ENCODE results near the gene KLF11. TPM values are rescaled to one million over a fixed set of nuclear protein-coding genes. Genes with fewer than 3 reads are reported as not detected.
"Not testable (repeated sequence)": the region's sequence is repeated elsewhere in the genome, so short reads cannot be mapped to it uniquely, and the experiment has no call there.

Gene KLF11
- total RNA-seq, 1 experiment from 2014 or later = 11.0 TPM

GRCh38 chr2:10017313-10017941 lies 25.9 kb upstream of the KLF11 start:
- DNase-seq (ENCODE audit: low read depth, low spot score) = no peak
- in situ Hi-C loops (cut with HindIII; ENCODE audit: low pct_unique_long_range_greater_than_20kb, low sequenced_read_pairs) = no loop called here

- DNase-seq (ENCODE audit: low read depth, low spot score) = no peak
- in situ Hi-C loops (cut with HindIII; ENCODE audit: low pct_unique_long_range_greater_than_20kb, low sequenced_read_pairs) = no loop called here
Measured at GRCh38 chr2:10019174-10019573, 24.2 kb upstream of the KLF11 start.

DNA sequence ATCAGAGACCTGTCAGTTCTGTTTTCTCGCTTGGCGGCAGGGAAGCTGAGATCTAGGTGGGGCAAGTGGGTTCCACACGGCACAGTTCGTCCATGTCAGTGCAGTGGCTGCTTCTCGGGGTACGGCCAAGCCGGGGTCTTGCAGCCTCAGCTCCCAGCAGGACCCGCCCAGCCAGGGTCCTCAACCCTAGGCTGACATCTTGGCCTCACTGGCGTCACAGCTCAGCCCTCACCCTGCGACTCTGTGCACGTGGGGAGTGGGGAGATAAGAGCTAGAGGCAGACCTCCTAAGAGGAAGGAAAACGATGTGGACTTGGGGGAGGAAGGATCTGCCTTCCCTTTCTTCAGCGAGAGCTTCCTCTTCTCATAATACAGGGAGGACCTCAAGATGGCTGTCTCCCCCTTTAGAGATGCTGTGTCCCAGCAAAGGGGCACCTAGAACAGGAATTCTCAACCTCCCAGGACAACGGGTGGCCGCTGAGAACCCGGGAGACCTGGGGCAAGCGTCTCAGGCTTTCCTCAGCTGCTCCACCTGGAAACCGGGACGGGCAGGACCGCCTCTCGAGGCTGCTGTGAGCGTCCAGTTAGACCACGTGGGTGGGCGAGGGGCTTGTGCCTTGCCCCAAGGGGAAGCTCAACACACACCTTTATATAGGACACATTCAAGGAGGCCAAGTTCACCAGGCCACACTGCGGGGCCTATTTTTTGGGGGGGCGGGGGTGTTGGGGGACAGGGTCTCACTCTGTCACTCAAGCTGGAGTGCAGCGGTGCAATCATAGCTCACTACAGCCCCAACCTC lies 23.5 kb upstream of the KLF11 start:
- in situ Hi-C loops (cut with HindIII; ENCODE audit: low pct_unique_long_range_greater_than_20kb, low sequenced_read_pairs) = no loop called here
- no peak for DNase-seq (ENCODE audit: low read depth, low spot score)

DNA sequence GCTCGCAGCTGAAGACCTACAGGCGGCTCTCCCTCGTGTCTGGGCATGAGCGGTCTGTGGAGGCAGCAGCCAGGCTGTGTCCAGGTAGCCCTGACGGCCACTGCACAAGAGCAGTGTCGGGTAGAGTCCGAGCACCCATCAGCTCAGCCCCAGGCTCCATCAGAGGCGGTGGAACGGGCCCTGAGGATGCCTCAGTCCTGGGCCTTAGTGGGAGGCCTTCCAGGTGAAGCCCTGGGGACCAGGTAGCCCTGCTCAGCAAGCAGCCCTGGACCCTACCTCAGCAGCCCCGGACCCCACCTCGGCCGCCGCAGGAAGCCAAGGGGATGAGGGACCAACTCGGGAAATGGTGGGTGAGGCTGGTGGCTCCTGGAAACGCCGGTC lies 21.3 kb upstream of the KLF11 start:
- DNase-seq (ENCODE audit: low read depth, low spot score) = no peak

DNA sequence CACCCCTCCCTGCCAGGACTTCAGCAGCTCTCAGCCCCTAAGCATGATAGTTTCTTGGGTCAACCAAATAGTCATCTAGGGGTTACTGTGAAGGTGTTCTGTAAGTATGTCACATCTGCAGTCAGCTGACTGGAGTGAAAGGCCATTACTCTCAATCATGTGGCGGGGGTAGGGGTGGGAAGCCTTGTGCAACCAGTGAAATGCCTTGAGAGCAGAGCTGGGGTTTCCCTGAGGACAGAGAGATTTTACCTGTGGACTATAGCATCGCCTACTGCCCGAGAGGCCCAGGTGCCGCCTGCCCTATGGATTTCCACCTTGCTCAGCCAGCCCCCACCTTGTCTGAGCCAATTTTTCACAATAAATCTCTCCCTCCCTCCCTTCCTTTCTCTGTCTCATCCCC lies 20.9 kb upstream of the KLF11 start:
- DNase-seq (ENCODE audit: low read depth, low spot score) = no peak
- in situ Hi-C loops (cut with HindIII; ENCODE audit: low pct_unique_long_range_greater_than_20kb, low sequenced_read_pairs) = no loop called here

More for the DNA sequence above, 21.3 kb upstream of the KLF11 start:
- in situ Hi-C loops (cut with HindIII; ENCODE audit: low pct_unique_long_range_greater_than_20kb, low sequenced_read_pairs) = no loop called here

DNA sequence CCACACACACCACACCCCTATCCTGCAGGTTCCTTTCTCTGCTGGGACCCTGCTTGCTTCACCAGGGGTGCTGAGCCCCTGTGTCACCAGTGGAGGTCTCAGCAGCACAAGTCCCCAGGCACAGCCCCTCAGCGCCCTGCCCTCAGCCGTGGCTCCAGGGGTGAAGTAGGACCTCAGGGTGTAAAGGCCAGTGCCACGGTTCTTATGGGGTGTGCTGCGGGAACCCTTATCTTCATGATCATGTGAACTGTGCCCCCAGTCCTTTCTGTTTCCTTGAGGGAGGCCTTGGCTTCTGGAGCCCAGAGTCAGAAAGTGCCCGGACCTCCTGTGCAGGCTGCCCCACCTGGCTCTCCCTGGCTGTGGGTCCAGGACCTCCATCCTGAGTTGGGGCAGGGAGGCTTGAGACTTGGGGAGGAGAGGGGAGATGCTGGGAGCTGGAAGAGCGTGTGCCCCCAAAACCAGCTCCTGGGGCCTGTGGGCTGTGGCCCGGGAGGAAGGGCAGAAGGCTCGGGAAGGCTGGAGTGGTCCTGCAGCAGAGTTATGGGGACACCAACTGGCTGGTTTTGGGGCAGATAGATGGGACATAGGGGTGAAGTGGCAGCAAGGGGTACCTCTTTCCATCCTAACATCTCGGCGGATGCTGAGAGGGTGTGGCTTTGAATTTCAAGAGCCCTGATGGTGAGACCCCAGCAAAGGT lies 20.2 kb upstream of the KLF11 start:
- in situ Hi-C loops (cut with HindIII; ENCODE audit: low pct_unique_long_range_greater_than_20kb, low sequenced_read_pairs) = no loop called here
- DNase-seq (ENCODE audit: low read depth, low spot score) = no peak

DNA sequence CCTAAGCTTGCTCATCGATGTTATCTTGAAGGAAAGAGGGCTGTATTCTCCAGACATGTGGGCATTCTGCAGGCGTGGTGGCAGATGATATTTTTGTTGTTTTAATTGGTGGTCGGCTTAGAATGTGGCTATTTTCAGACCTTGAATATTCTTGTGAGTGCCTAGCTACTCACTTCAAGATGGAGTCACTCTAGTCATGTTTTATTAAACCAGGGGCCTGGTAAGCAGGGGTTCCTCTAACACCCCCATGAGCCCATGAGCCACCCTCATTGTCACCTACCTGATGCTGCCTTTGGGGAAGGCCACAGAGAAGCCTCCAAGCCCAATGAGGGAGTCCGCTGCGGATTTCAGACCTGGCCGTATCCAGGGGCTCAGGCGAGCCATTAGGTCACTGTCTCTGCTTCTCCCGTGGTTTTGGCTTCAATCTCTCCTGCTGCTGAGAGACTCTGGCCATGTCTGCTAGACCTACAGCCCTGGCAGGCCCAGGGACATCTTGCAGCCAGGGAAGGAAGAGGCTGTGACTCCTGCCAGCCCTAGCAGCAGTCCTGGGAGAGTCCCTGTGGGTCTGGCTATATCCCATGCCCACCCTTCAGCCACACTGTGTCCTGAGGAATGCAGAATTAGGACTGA lies 16.3 kb upstream of the KLF11 start:
- in situ Hi-C loops (cut with HindIII; ENCODE audit: low pct_unique_long_range_greater_than_20kb, low sequenced_read_pairs) = loop anchor here (25.0 kb wide), 1 partner anchor 215 kb away; no protein-coding TSS in a partner anchor
- no peak for DNase-seq (ENCODE audit: low read depth, low spot score)

DNA sequence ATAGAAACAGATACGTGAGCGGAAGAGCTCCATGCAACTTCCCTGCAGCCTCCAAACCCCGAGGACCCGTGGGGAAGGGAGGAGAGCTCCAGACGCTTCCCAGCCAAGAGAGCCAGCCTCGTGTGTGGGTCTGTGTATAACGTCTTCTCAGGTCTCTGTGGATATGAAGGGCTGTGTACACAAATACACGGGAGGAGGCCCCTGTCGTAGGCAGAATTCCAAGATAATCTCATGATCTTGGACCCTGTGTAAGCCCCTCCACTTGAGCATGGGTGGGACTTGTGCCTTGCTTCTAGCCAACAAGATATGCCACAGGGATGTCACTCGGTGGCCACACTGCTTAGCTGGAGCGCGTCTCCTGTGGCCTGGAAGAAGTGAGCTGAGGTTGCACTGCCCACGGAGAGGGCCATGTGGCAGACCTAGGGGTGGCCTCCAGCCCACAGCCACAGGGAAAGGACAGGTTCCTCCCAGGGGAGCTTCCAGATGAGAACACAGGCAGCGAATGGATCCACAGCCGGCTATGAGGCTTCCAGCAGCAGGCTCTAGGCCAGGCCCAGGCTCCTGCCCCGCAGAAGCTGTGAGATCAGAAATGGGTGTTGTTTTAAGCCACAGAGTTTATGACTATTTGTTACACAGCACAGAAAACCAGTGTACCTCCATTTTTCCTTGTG lies 15.6 kb upstream of the KLF11 start:
- in situ Hi-C loops (cut with HindIII; ENCODE audit: low pct_unique_long_range_greater_than_20kb, low sequenced_read_pairs) = loop anchor here (25.0 kb wide), 1 partner anchor 215 kb away; no protein-coding TSS in a partner anchor

DNA sequence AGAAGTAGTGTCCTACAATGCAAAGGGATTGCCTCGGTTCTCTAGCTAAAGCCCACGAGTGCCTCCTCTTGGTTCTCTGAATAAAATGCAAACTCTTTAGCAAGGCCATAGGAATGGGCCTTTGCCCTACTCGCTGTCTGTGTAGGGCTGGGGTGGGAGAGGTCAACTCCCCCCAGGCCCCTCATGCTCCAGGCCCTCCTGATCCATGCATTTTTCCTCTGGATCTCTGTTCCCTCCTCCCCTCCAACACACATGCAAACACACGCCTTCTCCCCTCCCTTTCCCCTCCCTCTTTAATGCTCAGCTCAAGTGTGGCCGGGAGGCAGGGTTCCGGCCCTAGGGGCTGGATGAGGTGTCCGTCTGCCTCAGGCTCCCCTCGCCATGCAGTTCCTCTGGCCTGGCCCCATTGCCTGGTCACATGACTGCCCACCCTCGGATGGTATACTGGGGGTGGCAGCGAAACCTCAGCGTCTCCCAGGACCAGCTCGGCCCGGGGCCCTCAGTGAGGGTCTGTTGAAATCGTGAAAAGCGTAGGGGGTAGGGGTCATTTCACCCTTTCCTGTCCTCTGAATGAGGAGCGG lies 14.9 kb upstream of the KLF11 start:
- DNase-seq (ENCODE audit: low read depth, low spot score) = peak; percentile 72

More for the DNA sequence above, 15.6 kb upstream of the KLF11 start:
- no peak for DNase-seq (ENCODE audit: low read depth, low spot score)

DNA sequence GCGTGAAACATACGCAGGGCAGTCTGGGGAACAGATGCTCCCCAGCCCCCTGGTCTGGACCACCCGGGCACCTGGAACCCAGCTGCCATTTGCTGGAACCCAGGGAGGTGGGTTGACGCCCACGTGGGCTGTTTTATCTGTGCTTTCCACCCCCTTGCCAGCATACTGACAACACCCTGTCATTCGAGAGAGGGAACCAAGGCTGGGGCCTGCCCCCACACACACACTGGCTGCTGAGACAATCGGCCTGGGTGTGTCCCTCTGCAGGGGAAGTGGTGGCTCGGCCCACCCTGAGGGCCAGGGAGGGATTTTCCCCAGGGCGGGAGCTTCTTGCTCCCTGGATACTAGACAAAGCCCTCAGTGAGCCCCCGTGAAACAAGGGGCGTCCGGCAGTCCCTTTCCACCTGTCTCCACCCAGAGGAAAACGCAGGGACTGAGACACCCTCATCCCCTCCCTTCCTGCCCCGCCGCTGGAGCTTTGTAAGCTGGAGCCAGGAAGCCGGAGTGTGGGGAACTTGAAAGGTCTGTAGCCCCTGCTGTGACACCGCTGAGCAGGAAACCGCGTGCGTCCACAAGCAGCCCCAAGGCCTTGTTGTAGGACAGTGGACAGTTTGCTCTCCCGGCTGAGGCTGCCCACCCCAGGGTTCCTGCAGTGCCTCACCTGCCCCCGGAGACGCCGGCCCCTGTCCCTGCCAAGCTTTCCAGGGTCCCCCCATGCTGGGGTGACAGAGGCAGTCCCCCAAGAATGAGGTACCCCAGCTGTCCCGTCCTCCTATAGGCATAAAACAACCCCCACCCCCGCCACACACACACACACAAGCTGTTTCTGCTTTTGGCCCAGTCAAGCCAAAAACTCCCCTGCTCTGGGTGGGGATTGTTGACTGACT lies 14.1 kb upstream of the KLF11 start:
- no peak for DNase-seq (ENCODE audit: low read depth, low spot score)
- in situ Hi-C loops (cut with HindIII; ENCODE audit: low pct_unique_long_range_greater_than_20kb, low sequenced_read_pairs) = loop anchor here (25.0 kb wide), 1 partner anchor 217 kb away; no protein-coding TSS in a partner anchor

More for the DNA sequence above, 14.9 kb upstream of the KLF11 start:
- in situ Hi-C loops (cut with HindIII; ENCODE audit: low pct_unique_long_range_greater_than_20kb, low sequenced_read_pairs) = loop anchor here (25.0 kb wide), 1 partner anchor 216 kb away; no protein-coding TSS in a partner anchor

DNA sequence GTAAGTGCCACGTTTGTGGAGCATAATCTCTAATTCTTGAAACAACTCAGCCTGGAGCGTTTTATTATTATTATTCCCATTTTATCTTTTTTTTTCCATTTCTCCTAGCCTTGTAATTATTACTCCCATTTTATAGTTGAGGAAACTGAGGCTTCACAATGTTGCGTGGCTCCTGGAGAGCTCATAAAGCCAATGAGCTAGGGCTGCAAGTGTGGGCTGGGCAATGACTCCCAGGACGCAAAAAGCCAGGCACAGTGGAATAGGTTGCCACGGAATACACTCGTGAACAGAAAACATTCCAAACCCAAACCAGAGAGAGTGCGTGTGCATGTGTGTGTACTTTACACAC lies 13.5 kb upstream of the KLF11 start:
- in situ Hi-C loops (cut with HindIII; ENCODE audit: low pct_unique_long_range_greater_than_20kb, low sequenced_read_pairs) = loop anchor here (25.0 kb wide), 1 partner anchor 218 kb away; no protein-coding TSS in a partner anchor
- DNase-seq (ENCODE audit: low read depth, low spot score) = no peak

DNA sequence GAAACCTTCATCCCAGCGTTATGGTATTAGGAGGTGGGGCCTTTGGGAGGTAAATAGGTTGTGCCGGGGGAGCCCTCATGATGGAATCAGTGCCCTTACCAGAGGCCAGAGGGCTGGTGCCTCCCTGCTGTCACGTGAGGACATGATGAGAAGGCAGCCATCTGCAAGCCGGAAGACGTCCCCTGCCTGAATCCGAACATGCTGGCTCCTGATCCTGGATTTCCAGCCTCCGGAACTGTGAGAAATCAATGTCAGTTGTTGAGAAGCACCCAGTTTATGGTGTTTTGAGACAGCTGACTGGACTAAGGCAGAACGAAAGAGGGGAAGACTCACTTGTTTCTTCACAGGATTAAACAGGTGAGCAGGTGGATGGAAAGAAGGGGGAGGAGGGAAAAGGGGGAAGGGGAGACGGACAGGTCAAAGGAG lies 13.0 kb upstream of the KLF11 start:
- DNase-seq (ENCODE audit: low read depth, low spot score) = no peak
- in situ Hi-C loops (cut with HindIII; ENCODE audit: low pct_unique_long_range_greater_than_20kb, low sequenced_read_pairs) = loop anchor here (25.0 kb wide), 1 partner anchor 218 kb away; no protein-coding TSS in a partner anchor

DNA sequence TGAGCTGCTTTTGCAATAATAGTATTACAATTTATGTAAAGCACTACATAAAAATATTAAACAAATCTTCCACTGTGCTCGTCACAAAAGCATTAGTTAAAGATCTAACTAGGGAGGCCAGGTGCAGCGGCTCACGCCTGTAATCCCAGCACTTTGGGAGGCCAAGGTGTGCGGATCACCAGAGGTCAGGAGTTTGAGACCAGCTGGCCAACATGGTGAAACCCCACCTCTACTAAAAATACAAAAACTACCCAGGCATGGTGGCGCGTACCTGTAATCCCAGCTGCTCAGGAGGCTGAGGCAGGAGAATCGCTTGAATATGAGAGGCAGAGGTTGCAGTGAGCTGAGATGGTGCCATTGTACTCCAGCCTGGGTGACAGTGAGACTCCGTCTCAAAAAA lies 12.6 kb upstream of the KLF11 start:
- in situ Hi-C loops (cut with HindIII; ENCODE audit: low pct_unique_long_range_greater_than_20kb, low sequenced_read_pairs) = loop anchor here (25.0 kb wide), 1 partner anchor 218 kb away; no protein-coding TSS in a partner anchor
- DNase-seq (ENCODE audit: low read depth, low spot score) = not testable (repeated sequence)

DNA sequence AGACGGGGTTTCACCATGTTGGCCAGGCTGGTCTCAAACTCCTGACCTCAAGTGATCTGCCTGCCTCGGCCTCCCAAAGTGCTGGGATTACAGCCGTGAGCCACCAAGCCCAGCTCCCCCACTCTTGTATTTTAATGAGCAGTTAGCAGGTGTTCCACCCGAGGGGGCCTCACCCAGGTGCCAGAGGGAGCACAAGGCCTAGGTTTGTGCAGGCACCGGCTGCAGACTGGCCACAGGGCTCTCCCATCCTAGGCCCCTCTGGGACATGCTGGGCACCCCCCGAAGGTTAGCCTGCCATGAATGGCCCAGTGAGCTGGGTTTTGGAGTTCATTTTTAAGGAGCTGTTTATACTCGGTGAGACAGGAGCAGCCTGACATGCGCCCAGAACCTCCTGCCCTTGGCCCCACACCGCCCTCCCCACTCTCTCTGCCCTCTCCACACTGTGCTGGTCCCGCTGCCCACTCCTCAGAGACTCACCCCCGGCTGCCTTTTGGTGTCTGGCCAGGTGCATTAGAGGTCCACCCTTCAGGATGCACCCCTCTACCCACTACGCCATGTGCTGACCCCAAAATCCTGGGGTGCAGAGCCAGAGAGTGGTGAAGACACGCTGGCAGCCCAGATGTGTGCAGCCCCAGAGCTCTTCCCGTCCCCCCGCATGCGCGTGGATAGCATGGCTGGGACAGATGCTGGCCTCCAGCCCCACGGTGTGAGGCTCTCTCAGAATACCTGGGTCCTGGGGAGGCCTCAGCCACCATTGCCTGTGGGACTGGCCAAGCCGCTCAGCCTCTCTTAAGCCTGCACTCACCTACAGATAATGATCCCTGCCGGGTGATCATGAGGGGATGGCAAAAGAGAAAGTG lies 11.2 kb upstream of the KLF11 start:
- in situ Hi-C loops (cut with HindIII; ENCODE audit: low pct_unique_long_range_greater_than_20kb, low sequenced_read_pairs) = loop anchor here (25.0 kb wide), 1 partner anchor 220 kb away; no protein-coding TSS in a partner anchor
- no peak for DNase-seq (ENCODE audit: low read depth, low spot score)

DNA sequence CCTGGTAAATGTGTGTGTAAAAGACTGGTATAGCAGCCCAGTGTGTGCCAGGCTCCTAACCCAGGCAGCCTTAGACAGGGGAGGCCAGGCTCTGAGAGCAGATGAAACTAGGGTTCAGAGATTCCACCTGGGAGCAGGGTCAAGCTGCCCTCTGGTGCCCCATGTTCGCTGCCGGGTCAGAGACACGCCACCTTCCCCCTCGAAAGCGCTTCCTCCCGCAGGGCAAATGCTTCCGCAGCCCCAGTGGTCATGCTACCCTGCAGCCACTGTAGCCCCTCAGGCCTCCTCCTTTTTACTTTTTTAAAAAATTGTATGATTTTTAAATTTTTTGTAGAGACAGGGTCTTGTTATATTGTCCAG lies 10.6 kb upstream of the KLF11 start:
- no peak for DNase-seq (ENCODE audit: low read depth, low spot score)
- in situ Hi-C loops (cut with HindIII; ENCODE audit: low pct_unique_long_range_greater_than_20kb, low sequenced_read_pairs) = loop anchor here (25.0 kb wide), 1 partner anchor 220 kb away; no protein-coding TSS in a partner anchor
